A549 treated with GW870086 at 1 μM for 4 hours (cell line): ENCODE results near the gene GTF2B. TPM values are rescaled to one million over a fixed set of nuclear protein-coding genes. Genes with fewer than 3 reads are reported as not detected.

Experiments
- total RNA-seq: library from RNA; stranded (reverse); fragments of 200-300 nt; extraction: Qiagen RNA extraction; gene quantifications from 5 replicates; pipeline ENCODE4 v1.2.3, GENCODE V29; 2022; ENCODE audit warnings: low read depth

Gene GTF2B
- 23.9 to 30.3 TPM (median 25.5 TPM) in 5 replicates for total RNA-seq

DNA sequence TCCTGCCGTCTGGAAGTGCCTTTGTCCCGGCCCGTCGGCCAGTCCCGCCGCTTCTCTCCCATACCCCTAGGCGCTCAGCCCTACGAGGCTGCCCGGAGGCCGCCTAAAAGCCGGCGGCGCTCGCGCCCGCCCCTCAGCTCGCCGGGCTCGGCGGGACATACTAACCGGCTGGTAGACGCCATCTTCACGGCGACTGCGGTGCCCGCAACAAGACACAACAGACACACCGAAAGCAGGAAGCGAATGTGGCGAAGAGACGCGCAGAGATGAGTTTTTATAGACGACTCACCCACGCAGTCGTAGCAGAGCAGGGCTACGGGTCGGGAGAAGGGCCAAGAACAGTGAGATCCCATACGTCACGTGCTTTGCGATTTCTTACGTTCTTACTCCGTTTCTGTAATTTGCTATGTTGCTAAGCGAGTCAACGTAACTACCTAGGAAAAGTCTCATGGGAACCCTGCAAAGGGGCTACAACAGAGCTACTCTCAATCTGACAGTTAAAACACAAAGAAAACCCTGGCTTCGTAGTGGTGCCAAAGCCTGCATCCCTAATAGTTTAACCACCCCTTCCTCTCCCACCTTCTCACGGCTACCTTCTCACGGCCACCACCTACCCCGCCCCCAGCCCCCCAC lies at the start of gene GTF2B:
TSS of gene GTF2B (minus strand) at position 250 of the 633 bp plus-strand sequence. CDS start at position 182, 68 bp downstream.

Other genes starting within 250 kb of the GTF2B start
- gene PKN2, start 207.3 kb downstream of the GTF2B start, total RNA-seq, result 9.9 to 15.7 TPM (median 14.1 TPM) in 5 replicates
- gene KYAT3, start 101.1 kb upstream of the GTF2B start, total RNA-seq, result 6.9 to 8.1 TPM (median 7.4 TPM) in 5 replicates
- 1.6 to 2.4 TPM (median 2.1 TPM) in 5 replicates for gene RBMXL1, start 101.1 kb upstream of the GTF2B start, total RNA-seq
- gene GBP3, start 131.3 kb upstream of the GTF2B start, total RNA-seq, result 0.77 to 1.5 TPM (median 0.87 TPM) in 5 replicates
- gene GBP1, start 173.6 kb upstream of the GTF2B start, total RNA-seq, result 0.05 to 0.17 TPM (median 0.10 TPM) in 5 replicates
- 0.71 to 1.1 TPM (median 0.77 TPM) in 5 replicates for gene GBP2, start 234.5 kb upstream of the GTF2B start, total RNA-seq